Suprapubic skin (tissue), 4 donors: Measurements from ENCODE around the gene LGR4.

Experiments used
- CTCF ChIP-seq, 2 donors: fragments of 200-600 bp in 1 of 2; fragments of 450-650 bp in 1 of 2; sonication (generic) in 1 of 2; IDR thresholded peaks; one replicate each; pipeline ENCODE4 v1.5.1; 2016 to 2019; ENCODE audit warnings: antibody characterized with exemption in 2 of 2, mild to moderate bottlenecking in 1 of 2, moderate library complexity in 1 of 2
- EP300 ChIP-seq: sonication (generic); formaldehyde crosslinking; IDR thresholded peaks from one replicate; pipeline ENCODE4 v1.6.1; 2017; ENCODE audit warnings: antibody characterized with exemption
- POLR2A ChIP-seq, 2 donors: fragments of 450-650 bp; IDR thresholded peaks; one replicate each; pipeline ENCODE4 v1.6.1; 2017; ENCODE audit warnings: antibody characterized with exemption in 2 of 2, mild to moderate bottlenecking in 2 of 2, moderate library complexity in 2 of 2
- POLR2AphosphoS5 ChIP-seq, 3 donors: sonication (generic); formaldehyde crosslinking; IDR thresholded peaks; one replicate each; pipeline ENCODE4 v1.6.1; 2017; ENCODE audit warnings: antibody characterized with exemption in 3 of 3

DNA sequence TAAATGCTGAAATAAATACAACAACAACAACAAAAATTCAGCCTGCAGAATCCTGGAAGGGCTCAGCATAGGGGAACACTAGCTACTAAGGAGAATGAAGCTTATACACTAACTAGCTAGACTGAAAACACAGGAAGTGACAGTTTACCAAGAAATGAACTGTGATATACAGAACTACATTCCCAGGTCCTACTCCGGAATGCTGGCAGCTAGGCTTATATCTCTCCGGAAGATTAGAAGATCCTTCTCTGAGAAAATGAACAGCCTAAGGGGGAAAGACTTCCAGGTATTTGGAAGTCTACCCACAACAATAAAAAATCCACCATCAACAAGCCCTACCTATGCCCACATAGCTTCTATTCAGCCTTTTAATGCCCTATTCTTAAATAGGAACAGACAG lies 140.6 kb downstream of the LGR4 start:
- TF ChIP-seq CTCF (IDR thresholded peaks at IDR 0.05) (no peak), POLR2AphosphoS5 (IDR thresholded peaks at IDR 0.05) (no peak), POLR2A (IDR thresholded peaks at IDR 0.05) (no peak), EP300 (no peak)
